ENCODE measurements around the gene RABGAP1L.
"Not testable (repeated sequence)": the region's sequence is repeated elsewhere in the genome, so short reads cannot be mapped to it uniquely, and the experiment has no call there.

Gene RABGAP1L

DNA sequence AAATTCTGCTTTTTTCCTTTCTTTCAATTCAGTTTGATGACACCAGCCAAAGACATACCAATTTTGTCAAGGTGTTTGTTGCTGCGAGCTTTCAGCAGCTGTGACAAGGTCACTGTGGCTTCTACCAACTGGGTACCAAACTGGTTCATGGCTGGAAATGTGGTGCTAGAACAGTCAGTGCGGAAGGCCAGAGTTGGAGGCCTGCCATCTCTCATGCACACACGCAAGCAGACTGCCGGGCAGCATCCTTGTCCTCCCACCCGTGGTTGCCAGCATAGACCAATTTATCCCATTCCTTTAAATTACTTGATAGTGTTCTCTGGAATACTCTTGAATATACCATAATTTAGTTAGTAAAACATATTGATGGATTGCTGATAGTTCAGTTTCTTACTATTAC lies 208.6 kb downstream of the RABGAP1L start:
- no peak for DNase-seq (ENCODE audit: low spot score)

GRCh38 chr1:174376030-174376429 lies 216.7 kb downstream of the RABGAP1L start:
- no peak for DNase-seq (ENCODE audit: low spot score)

DNA sequence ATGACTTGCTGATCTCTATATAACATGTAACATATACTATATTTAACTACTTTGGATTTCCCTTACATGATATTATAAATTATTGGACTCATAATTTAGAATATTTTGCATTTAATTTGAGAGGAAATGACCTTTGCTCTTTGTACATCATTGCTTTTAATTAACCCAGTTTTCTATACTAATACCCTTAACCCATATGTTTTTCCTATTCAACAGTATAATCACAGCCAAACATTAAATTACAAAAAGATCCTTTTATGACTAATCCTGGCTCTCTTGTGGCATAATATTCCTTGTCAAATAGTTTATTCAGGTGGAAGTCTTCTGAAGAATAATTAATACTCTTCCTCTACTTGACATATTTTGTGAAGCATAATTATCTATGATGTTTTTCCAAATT lies 232.4 kb downstream of the RABGAP1L start:
- no peak for DNase-seq (ENCODE audit: low spot score)

DNA sequence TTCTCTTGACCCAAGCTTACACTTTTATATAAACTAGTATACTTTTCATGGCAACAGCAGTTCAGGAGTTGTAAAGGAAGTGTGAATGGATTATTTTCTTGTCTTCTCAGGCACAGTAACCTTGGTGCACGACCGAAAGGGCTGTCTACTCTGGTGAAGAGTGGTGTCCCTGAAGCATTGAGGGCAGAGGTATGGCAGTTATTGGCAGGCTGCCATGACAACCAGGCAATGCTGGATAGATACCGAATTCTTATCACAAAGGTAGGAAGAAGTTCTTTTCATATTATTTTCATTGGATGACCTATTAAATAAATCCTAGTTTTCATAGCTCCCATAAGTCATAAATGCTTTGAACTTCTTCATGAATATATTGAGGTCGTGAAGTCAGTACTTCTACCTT lies 234.6 kb downstream of the RABGAP1L start:
- DNase-seq (ENCODE audit: low spot score): no peak

- DNase-seq (ENCODE audit: low spot score): no peak
These were observed 237.9 kb downstream of the RABGAP1L start for GRCh38 chr1:174397261-174397660.

DNA sequence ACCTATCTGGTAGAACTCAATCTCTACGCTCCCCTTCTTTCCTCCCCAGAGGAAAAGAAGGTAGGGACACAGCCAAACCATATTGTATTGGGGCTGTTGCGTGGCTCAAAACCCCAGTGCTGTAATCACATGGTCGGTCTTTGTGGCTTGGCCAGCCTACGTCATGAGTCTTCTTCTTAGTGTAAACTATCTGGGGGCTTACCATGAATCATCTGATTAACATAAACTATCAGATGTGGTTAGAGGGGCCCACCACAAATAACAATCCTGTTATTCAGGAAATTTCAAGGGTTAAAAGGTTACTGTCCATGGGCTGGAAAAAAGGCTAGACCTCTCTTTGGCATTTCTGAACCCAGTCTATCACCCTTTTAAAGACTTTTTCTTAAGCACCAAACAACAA lies 238.9 kb downstream of the RABGAP1L start:
- DNase-seq (ENCODE audit: low spot score): no peak

DNA sequence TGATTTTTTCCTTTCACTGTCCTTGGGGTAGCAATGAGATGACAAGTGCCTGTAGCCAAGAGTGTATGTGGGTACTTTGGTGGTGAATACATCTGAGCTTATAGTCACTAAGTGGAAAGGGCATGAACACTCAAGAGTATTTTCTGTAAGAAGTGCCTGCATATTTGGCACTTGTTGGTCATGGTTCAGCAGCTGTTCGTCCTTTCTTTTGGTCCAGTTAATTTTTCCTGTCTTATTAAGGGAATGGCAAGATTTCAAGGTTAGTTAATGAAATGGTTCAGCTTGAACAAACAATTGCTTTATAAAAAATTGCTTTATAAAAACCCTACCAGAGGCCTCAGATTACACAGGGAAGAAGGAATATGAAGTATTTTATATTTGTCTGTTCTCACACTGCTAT lies 239.9 kb downstream of the RABGAP1L start:
- no peak for DNase-seq (ENCODE audit: low spot score)

DNA sequence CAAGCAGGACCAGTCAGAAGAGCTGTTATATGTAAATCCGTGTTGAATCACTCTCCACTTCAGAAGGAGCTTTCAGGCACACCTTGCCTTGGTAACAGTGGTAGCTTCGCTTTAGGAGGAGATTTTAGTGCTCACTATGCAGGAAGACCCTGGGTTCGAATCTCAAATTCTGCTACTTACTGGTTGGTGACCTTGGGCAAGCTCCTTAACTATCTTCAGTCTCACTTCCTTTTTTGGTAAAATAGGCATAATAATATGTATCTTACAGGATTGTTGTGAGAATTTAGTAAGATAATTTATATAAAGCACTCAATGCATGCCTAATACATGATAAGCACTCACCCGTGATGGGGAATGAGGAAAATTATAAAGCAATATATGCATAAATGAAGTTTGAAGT lies 241.8 kb downstream of the RABGAP1L start:
- DNase-seq (ENCODE audit: low spot score): no peak

DNA sequence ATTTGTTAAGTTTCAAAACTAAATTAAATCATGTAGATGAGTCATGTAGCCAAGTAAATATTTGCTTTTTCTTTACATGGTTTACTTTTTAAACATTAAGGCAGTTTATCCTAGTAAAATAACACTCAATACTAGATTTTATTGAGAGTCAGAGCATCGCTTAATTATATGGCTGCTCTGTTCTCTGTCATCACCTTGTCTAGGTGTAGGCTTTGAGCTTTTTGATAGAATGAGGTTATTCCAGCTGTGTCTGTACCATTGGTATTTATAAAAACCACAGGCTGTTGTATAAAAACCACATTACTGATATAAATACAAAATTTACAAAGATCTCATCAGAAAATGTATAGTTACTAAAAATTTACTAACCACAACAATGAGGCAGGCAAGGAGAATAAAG lies 245.9 kb downstream of the RABGAP1L start:
- no peak for DNase-seq (ENCODE audit: low spot score)

DNA sequence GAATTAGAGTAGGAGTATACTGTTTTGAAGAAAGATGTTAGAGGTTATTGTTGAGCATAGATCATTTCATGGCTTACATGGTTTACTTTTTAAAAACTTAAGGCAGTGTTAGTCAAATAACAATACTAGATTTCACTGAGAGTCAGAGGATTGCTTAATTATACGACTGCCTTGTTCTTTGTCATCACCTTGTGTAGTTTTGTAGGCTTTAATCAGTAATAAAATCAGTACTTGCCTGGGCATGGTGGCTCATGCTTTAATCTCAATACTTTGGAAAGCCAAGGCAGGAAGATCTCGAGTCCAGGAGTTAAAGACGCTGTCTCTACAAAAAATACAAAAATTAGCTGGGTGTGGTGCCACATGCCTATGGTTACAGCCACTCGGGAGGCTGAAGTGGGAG lies 247.1 kb downstream of the RABGAP1L start:
- no peak for DNase-seq (ENCODE audit: low spot score)

- DNase-seq (ENCODE audit: low spot score): no peak
These were observed 248.3 kb downstream of the RABGAP1L start for GRCh38 chr1:174407665-174408064.

GRCh38 chr1:174408146-174408545 lies 248.8 kb downstream of the RABGAP1L start:
- DNase-seq (ENCODE audit: low spot score): no peak

DNA sequence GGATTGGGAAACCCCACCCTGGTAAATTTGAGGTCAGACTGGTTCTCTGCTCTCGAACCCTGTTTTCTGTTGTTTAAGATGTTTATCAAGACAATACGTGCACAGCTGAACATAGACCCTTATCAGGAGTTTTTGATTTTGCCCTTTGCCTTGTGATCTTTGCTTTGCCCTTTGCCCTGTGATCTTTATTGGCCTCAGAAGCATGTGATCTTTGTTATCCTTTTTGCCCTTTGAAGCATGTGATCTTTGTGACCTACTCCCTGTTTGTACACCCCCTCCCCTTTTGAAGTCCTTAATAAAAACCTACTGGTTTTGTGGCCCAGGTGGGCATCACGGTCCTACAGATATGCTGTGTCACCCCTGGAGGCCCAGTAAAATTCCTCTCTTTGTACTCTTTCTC lies 250.5 kb downstream of the RABGAP1L start:
- not testable (repeated sequence) for DNase-seq (ENCODE audit: low spot score)

DNA sequence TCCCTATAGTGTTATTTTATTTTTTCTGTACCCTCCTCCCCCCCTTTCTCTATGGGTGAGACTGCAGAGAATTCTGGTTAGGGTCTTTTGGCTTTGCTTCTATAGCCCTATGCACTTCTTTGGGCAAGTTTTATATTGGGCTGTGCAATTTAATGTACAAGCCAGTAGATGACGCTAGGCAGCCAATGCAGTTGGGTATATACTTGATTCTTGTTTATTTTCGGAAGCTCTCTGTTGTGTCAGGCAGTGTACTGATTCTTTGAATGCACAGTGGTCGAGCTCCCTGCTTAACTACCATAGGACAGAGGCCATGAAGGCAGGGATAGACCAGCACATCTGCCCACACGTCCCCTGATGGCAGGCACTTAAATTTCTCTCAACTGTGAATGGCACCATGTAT lies 254.3 kb downstream of the RABGAP1L start:
- peak; percentile 4 for DNase-seq (ENCODE audit: low spot score)

DNA sequence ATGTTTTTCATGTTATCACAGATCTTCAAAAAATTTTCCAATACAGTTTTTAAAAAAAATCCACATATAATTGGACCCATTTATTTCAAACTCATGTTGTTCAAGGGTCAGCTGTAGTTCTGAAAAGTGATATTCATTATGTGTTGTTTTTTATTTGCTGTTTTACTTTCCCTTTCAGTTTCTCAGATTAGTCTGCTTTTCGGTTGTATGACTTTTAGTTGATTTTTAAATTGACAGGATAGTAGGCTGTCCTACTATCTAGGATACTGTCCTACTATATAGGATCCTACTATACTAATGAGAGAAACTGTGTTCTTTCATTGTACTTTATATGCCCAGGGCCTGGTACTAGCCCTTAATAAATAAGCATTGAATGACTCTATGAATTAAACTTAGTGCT lies 254.9 kb downstream of the RABGAP1L start:
- no peak for DNase-seq (ENCODE audit: low spot score)

DNA sequence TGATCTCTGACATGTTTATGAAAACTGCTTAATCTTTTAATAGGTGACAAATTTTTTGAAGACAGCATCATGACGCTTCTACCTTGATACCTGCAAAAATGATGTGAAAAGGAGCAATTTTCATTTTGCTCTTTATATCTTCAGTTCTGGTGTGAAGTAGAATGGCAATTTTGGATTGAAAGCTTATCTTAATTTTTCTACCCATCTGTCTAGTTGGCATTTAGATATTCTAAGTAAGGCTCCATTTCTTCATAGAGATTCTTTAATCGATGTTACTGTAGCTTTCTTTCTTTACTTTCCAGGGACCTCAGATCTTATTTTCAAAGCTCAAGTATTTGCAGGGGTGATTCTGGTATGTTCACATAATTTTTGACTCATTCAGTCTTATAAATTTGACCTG lies 256.2 kb downstream of the RABGAP1L start:
- no peak for DNase-seq (ENCODE audit: low spot score)

DNA sequence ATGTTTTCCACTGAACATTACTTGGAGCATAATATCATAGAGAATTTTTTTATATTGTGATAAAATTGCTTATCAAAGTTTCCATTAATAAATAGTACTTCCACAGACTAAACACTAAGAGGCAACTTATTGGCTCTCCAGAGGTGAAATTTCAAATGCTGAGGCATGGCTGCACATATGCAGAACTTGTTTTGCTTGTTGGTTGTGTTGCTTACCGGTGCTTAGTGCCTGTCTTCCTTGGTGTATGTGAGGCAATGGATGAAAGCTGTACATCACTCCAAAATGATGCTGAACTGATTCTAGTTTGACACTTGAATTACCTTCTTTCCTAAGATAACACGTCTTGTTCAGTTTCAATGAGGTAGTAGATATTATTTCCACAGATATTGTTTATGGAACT lies 258.6 kb downstream of the RABGAP1L start:
- no peak for DNase-seq (ENCODE audit: low spot score)

- DNase-seq (ENCODE audit: low spot score): no peak
These were observed 265.8 kb downstream of the RABGAP1L start for GRCh38 chr1:174425121-174425520.

GRCh38 chr1:174426153-174426552 lies 266.8 kb downstream of the RABGAP1L start:
- DNase-seq (ENCODE audit: low spot score): no peak

DNA sequence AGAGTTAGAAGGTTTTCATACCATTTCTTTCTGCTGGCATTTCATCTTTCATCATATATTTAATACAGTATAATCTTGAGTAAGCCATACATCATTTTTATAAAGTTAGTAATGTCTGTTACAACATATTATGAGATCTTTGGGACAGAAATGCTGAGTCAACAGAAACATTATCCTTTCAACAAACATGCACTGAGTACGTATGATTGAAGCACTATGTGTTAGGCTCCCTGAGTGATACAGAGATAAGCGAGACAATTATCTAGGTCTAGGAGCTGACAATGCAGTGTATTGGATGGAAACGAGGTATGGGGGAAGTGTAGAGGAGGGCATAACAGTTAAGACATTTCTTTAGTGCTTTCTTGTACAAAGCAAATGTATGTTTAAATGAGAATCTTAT lies 268.7 kb downstream of the RABGAP1L start:
- no peak for DNase-seq (ENCODE audit: low spot score)

- no peak for DNase-seq (ENCODE audit: low spot score)
These were observed 269.4 kb downstream of the RABGAP1L start for GRCh38 chr1:174428739-174429138.

- no peak for DNase-seq (ENCODE audit: low spot score)
These were observed 274.1 kb downstream of the RABGAP1L start for GRCh38 chr1:174433451-174433850.

GRCh38 chr1:174445351-174445750 lies 286.0 kb downstream of the RABGAP1L start:
- DNase-seq (ENCODE audit: low spot score): no peak

- no peak for DNase-seq (ENCODE audit: low spot score)
These were observed 286.5 kb downstream of the RABGAP1L start for GRCh38 chr1:174445817-174446216.

DNA sequence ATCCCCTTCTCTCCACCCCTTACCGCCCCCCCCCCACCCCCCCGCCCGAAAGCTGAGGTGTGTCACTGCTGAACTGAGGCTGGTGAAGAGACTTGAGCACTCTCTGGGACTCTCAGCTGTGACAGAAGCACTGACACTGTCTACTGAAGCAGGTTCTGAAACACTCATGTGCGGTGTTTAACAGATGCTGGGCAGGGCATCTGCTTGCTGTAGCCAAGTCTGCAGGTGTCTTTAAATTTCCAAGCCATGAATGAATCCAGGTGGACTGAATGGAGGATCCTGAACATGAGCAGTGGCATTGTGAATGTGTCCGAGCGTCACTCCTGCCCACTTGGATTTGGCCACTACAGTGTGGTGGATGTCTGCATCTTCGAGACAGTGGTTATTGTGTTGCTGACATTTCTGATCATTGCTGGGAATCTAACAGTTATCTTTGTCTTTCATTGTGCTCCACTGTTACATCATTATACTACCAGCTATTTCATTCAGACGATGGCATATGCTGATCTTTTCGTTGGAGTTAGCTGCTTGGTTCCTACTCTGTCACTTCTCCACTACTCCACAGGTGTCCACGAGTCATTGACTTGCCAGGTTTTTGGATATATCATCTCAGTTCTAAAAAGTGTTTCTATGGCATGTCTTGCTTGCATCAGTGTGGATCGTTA lies 288.7 kb downstream of the RABGAP1L start, which contains the start of gene GPR52:
Gene GPR52 (plus strand): TSS at position 99 of the 665 bp plus-strand sequence. CDS start 148 bp downstream, at position 247.
- DNase-seq (ENCODE audit: low spot score): no peak
